Skeletal muscle satellite cell (primary cell): ENCODE measurements around the gene KLHDC8A.
"Not testable (repeated sequence)": the region's sequence is repeated elsewhere in the genome, so short reads cannot be mapped to it uniquely, and the experiment has no call there.

Source experiments
- H3K27me3 ChIP-seq: 2 replicates; pipeline ENCODE4 v1.7.0; 2013; ENCODE audit warnings: low read length; ENCODE audit not compliant: control insufficient read depth, insufficient read depth
- H3K36me3 ChIP-seq: 2 replicates; pipeline ENCODE4 v1.7.0; 2013; ENCODE audit warnings: mild to moderate bottlenecking, control low read depth, low read length; ENCODE audit not compliant: insufficient read depth
- H3K4me1 ChIP-seq: 2 replicates; pipeline ENCODE4 v1.7.0; 2013; ENCODE audit warnings: low read length; ENCODE audit not compliant: control insufficient read depth, insufficient read depth
- H3K4me2 ChIP-seq: 2 replicates; pipeline ENCODE4 v1.7.0; 2013; ENCODE audit warnings: mild to moderate bottlenecking, low read length
- H3K4me3 ChIP-seq: 2 replicates; pipeline ENCODE4 v1.7.0; 2013; ENCODE audit warnings: low read length
- H3K9ac ChIP-seq: 2 replicates; pipeline ENCODE4 v1.7.0; 2013; ENCODE audit warnings: mild to moderate bottlenecking, low read depth, low read length, moderate library complexity
- H3K9me3 ChIP-seq: replicated peaks from 2 replicates; pipeline ENCODE4 v1.7.0; 2013; ENCODE audit warnings: mild to moderate bottlenecking, control low read depth, low read length

The KLHDC8A gene

DNA sequence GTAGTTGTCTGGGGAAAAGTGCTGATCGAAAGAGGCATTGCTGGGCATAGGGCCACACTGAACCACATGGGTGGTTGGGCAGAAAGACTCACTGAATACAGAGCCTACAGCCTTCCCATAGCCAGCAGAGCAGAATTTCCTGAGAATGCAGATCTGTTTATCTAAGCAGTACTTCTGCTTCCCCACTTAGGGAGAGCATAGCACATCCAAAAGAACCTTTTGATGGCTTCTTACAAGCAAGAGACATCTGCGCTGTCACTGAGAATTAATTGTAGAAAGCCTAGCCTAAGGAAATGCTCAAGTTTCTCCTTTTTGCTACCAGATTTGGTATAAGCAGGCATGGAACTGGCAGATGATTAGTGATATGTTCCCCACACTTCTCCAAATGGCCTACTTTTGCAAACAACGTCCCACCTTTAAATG is 13.0 kb upstream of the KLHDC8A start:
- peaks cover 31% of the 10 kb centered on the region for H3K4me1 ChIP-seq
- no peak overlapping the region for H3K9ac ChIP-seq
- H3K36me3 ChIP-seq: no peaks in the 10 kb centered on the region
- H3K4me2 ChIP-seq: no peak overlapping the region
- no peaks in the 10 kb centered on the region for H3K27me3 ChIP-seq
- H3K4me3 ChIP-seq: no peak overlapping the region
- no peaks in the 10 kb centered on the region for H3K9me3 ChIP-seq

DNA sequence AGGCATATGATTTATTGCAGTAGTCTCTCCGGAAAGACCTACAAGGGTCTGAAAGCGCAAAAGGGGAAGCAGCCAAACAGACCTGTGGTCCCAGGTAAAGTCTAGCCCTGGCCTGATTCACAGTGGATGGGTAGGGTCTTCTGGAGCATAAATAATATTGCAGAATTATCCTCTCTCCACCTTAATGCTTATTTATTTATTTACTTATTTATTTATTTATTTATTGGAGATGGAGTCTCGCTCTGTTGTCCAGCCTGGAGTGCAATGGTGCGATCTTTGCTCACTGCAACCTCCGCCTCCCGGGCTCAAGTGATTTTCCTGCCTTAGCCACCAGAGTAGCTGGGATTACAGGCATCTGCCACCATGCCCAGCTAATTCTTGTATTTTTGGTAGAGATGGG is 11.8 kb upstream of the KLHDC8A start:
- H3K4me1 ChIP-seq: peaks cover 18% of the 10 kb centered on the region
- no peak overlapping the region for H3K9ac ChIP-seq
- no peaks in the 10 kb centered on the region for H3K9me3 ChIP-seq
- no peak overlapping the region for H3K4me3 ChIP-seq
- H3K4me2 ChIP-seq: no peak overlapping the region
- peaks cover 3% of the 10 kb centered on the region for H3K27me3 ChIP-seq
- H3K36me3 ChIP-seq: no peaks in the 10 kb centered on the region

DNA sequence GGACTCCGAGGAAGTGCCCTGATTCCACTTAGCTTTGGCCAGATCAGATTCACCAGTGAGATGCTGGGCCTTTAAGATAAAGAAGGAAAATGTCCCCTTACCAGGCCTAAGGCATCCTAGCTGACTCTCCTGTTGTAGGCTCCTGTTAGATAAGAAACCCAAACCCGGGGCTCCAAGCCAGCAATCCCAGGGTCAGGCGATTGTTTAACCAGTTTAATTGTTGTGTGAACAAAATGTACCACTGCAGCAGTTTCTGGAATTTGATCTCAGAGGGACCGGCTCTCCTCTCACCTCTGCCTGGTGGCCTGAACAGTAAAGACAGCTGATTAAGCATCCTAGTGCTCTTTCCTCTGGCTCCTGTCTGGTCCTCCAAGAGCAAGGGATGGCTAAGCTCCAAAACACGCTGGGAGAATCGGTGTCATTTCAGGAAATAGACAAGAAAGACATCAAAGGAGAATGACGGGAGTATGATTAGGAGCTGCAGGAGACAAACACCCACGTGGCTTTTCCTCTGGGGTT is 9.3 kb upstream of the KLHDC8A start:
- no peak overlapping the region for H3K4me3 ChIP-seq
- H3K4me2 ChIP-seq: no peak overlapping the region
- no peaks in the 10 kb centered on the region for H3K4me1 ChIP-seq
- no peak overlapping the region for H3K9ac ChIP-seq
- no peaks in the 10 kb centered on the region for H3K36me3 ChIP-seq
- no peaks in the 10 kb centered on the region for H3K9me3 ChIP-seq
- H3K27me3 ChIP-seq: peaks cover 11% of the 10 kb centered on the region

DNA sequence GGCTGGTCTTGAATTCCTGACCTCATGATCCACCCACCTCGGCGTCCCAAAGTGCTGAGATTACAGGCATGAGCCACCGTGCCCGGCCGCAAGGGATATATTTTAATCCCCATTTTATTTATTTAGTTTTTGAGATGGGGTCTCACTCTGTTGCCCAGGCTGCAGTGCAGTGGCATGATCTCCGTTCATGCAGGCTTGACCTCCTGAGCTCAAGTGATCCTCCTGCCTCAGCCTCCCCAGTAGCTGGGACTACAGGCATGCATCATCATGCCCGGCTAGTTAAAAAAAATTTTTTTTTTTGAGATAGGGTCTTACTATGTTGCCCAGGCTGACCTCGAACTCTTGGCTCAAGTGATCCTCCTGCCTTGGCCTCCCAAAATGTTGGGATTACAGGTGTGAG is 8.4 kb upstream of the KLHDC8A start:
- not testable (repeated sequence) for H3K36me3 ChIP-seq, H3K4me2 ChIP-seq, H3K4me1 ChIP-seq, H3K9ac ChIP-seq, H3K4me3 ChIP-seq, H3K9me3 ChIP-seq
- H3K27me3 ChIP-seq: peaks cover 19% of the 10 kb centered on the region

DNA sequence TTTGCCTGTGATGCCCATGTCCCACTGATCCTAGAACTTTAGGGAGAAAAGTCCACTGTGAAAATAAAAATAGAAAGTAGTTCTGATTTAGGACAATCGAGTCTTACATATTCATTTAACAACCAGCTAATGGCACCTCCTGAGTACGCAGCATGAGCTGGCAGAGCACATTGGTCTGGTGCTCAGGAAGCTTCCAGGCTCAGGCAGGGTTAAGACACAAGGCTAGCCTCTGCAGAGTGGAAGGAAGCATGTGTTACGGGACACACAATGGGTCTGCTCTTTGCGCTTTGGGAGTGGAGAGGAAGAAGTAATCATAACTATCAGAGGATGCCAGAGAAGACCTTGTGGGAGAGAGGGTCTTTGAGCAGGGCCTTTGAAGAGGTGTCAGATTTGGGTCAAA is 4.2 kb upstream of the KLHDC8A start:
- Histone ChIP-seq H3K4me1 (peaks cover 12% of the 10 kb centered on the region), H3K36me3 (no peaks in the 10 kb centered on the region), H3K4me2 (no peak overlapping the region), H3K9me3 (no peaks in the 10 kb centered on the region), H3K4me3 (no peak overlapping the region), H3K9ac (no peak overlapping the region), H3K27me3 (peaks cover 50% of the 10 kb centered on the region)

DNA sequence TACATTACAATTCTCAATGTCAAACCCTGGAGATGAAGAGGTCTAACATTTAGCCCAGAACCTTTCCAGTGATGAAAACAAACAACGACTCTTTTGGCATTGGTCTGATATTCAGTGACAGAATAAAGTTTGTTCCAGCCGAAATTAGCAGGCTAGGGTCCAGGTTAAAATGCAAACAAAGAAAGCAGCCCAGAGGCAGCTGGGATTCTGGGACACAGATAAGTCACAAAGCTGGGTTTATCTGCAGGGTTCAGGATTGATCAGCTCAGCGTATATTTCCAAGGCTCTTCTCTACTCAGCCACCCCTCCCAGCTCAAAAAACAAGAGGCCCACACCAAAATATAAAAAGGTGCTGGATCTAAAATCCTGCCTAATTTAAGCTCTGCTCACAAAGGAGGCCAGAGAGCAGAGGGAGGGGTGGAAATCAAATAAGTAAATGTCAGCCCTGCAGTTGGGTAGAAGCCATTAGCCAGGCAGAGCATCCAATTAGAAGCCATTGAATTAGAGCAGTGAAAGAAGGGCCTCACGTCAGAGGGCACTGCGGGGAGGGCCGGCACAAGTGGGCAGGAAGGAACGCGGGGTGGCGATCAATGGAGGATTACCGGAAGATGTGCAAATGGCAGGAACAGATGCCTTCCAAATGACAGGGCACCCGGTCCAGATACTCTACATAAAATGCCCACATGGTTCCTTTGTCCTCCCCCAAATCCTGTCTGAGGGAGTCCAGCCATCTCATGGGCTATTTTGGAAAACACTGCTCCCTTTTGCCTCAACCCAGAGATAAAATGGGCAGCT is 3.2 kb upstream of the KLHDC8A start:
- Histone ChIP-seq H3K9me3 (no peaks in the 10 kb centered on the region), H3K9ac (no peak overlapping the region), H3K36me3 (no peaks in the 10 kb centered on the region), H3K4me3 (no peak overlapping the region), H3K4me1 (peaks cover 12% of the 10 kb centered on the region), H3K27me3 (peaks cover 50% of the 10 kb centered on the region), H3K4me2 (no peak overlapping the region)

DNA sequence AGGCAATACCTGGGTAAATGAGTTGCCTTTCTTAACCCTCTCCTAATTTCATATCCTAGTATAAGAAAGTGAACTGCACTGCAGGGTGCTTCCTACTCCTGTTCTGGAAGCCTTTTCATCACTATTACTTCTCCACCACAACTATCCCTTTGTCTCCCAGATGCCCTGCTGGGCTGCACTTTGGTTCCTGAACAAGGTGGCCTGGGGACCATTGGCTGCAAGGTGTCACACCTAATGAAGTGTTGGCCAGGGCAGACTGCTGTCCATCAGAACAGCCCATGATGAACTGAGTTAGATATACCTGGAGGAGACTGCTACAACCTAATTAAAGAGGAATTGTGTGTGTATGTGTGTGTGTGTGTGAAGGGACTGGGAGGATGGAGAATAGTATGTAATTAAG is 1.9 kb upstream of the KLHDC8A start:
- Histone ChIP-seq H3K9me3 (no peaks in the 10 kb centered on the region), H3K4me2 (no peak overlapping the region), H3K27me3 (peaks cover 48% of the 10 kb centered on the region), H3K4me3 (no peak overlapping the region), H3K4me1 (peaks cover 12% of the 10 kb centered on the region), H3K9ac (no peak overlapping the region), H3K36me3 (no peaks in the 10 kb centered on the region)

DNA sequence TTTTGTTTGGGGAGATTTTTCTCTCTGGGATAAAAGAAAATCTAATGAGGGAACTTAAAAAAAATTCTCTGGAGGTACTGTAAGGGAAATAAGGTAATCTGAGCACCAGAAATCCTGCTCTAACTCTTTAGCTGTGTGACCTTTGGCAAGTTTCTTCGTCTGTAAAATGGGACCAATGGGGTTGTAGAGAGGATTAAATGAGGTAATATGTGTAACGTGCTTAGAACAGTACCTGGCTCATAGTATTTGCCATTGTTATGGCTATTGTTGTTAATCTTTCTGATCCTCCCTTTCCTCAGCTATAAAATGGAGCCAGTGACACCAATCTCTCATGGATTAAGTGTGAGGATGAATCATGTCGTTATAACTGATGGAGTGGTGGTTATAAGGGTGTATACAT is 845 bp upstream of the KLHDC8A start:
- Histone ChIP-seq H3K36me3 (no peaks in the 10 kb centered on the region), H3K4me2 (no peak overlapping the region), H3K4me1 (peaks cover 12% of the 10 kb centered on the region), H3K9me3 (no peaks in the 10 kb centered on the region), H3K4me3 (no peak overlapping the region), H3K27me3 (peaks cover 47% of the 10 kb centered on the region), H3K9ac (no peak overlapping the region)

DNA sequence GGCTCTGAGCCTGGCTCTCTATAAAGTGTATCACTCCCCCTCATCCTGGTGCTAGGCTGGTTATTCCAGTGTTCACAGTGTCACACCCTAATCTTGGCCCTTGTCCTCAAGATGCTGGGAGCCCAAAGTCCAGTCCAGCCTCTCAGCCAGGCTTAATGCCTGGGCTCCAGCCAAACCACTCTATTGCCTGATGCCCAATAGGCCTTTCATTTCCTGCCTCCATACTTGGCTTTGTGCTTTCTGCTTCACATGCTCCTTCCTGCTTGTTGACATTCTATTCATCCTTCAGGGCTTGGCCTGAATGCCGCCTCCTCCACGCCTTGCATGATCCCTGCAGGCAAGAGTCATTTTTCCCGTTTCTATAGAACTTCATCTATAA is 1.7 kb downstream of the KLHDC8A start:
- H3K36me3 ChIP-seq: no peaks in the 10 kb centered on the region
- no peak overlapping the region for H3K4me3 ChIP-seq
- no peak overlapping the region for H3K9ac ChIP-seq
- no peak overlapping the region for H3K4me2 ChIP-seq
- H3K4me1 ChIP-seq: peaks cover 9% of the 10 kb centered on the region
- peaks cover 50% of the 10 kb centered on the region for H3K27me3 ChIP-seq
- H3K9me3 ChIP-seq: no peaks in the 10 kb centered on the region

DNA sequence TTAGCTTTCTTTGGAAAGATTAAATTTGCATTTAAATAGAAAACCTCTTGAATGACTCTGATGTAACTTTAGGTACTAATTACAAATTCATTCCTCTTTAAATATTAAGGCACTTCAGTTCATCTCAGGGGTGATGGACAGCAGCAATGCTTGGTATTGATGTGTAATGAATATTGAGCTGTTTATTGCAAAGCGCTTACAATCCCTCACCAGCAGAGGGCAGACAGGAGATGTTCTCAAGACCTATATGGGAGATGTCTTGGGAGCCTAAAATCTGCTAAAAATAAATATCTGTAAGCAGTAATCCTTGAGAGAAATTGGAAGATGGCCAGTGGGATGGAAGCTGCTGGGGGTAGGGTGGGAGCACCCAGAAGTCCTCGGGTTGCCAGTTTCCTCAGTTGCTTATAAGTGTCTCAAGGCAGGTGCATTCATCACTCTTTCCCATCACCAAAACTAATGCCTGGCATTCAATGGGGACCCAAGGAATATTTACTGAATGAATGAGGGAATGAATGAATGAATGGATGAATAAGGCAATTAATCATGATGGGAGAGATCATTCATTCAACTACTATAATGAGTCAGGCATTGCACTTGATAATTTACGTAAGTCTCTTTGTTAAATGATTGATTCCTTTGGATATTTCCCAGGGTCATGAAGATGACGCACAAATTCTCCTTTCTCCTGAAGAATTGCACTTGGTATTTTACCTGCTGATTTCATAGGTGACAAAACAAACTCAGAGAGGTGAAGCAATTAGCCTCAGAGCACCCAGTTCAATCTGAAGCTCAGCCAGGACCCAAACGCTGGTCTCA is 2.3 kb downstream of the KLHDC8A start:
- Histone ChIP-seq H3K9ac (no peak overlapping the region), H3K9me3 (no peaks in the 10 kb centered on the region), H3K4me1 (peaks cover 7% of the 10 kb centered on the region), H3K36me3 (no peaks in the 10 kb centered on the region), H3K27me3 (peaks cover 50% of the 10 kb centered on the region), H3K4me2 (no peak overlapping the region), H3K4me3 (no peak overlapping the region)

DNA sequence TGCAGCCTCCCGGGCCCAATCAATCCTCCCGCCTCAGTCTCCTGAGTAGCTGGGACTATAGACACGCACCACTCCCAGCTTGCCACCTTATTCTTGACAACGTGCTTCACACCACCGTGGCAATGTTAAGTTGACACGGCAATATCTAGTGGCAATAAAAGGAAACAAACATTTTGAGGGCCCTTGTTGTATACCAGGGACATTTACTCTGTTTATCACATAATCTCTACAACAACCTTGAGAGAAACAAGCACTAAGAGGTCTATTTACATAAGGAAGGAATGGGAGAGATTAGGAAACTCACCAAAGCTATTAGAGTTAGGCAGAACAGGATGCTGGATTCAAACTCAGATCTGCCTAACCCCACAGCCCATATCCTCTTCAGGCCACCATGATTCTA is 3.1 kb downstream of the KLHDC8A start:
- H3K9me3 ChIP-seq: no peaks in the 10 kb centered on the region
- no peaks in the 10 kb centered on the region for H3K36me3 ChIP-seq
- no peak overlapping the region for H3K4me3 ChIP-seq
- H3K4me2 ChIP-seq: no peak overlapping the region
- H3K27me3 ChIP-seq: peaks cover 55% of the 10 kb centered on the region
- peaks cover 7% of the 10 kb centered on the region for H3K4me1 ChIP-seq
- H3K9ac ChIP-seq: no peak overlapping the region
